WTC11 (cell line): ENCODE measurements around the gene MTOR. TPM values are rescaled to one million over a fixed set of nuclear protein-coding genes. Genes with fewer than 3 reads are reported as not detected.

Experiments
- ATAC-seq: fragments of 200-7000 bp; cut with Tn5 transposase; 2 replicates; pipeline ENCODE4 v1.10.0; 2021; ENCODE audit warnings: mild to moderate bottlenecking, moderate library complexity
- CTCF ChIA-PET: fragments of 300-600 bp; sonication (Branson Sonifier 250); formaldehyde crosslinking; loops from one replicate; lab custom pipeline; 2021; ENCODE audit warnings: antibody characterized with exemption; lab: Charles Lee
- POLR2A ChIA-PET: fragments of 350-600 bp; sonication (Branson Sonifier 250); formaldehyde crosslinking; loops from one replicate; lab custom pipeline; 2021; ENCODE audit warnings: antibody characterized with exemption; lab: Charles Lee
- DNase-seq: peaks from one replicate; pipeline ENCODE4 v3.0.0; 2021; ENCODE audit warnings: low spot score
- H3K27ac Mint-ChIP-seq: 2 replicates; pipeline ENCODE4 v1.8.0; 2021; ENCODE audit warnings: mixed read lengths
- H3K27me3 Mint-ChIP-seq: 2 replicates; pipeline ENCODE4 v1.8.0; 2021; ENCODE audit warnings: low read depth, mild to moderate bottlenecking, moderate library complexity, mixed read lengths
- H3K36me3 Mint-ChIP-seq: 2 replicates; pipeline ENCODE4 v1.8.0; 2021; ENCODE audit warnings: mixed read lengths
- H3K4me1 Mint-ChIP-seq: 2 replicates; pipeline ENCODE4 v1.8.0; 2022; ENCODE audit warnings: mixed read lengths
- H3K4me3 Mint-ChIP-seq: 2 replicates; pipeline ENCODE4 v1.8.0; 2021; ENCODE audit warnings: mild to moderate bottlenecking, moderate library complexity, mixed read lengths
- H3K9me3 Mint-ChIP-seq: 2 replicates; pipeline ENCODE4 v1.8.0; 2021; ENCODE audit warnings: mixed read lengths
- ESRRA ChIP-seq: sonication (generic); formaldehyde crosslinking; IDR thresholded peaks from 2 replicates; pipeline ENCODE4 v1.8.1; 2022; ENCODE audit warnings: mild to moderate bottlenecking, missing genetic modification reagents, borderline replicate concordance
- ETV6 ChIP-seq: sonication (generic); formaldehyde crosslinking; IDR thresholded peaks from 2 replicates; pipeline ENCODE4 v1.8.1; 2022; ENCODE audit warnings: mild to moderate bottlenecking, missing genetic modification reagents
- IRF1 ChIP-seq: sonication (generic); formaldehyde crosslinking; IDR thresholded peaks from 2 replicates; pipeline ENCODE4 v1.8.0; 2023; ENCODE audit warnings: missing genetic modification reagents
- KAT7 ChIP-seq: sonication (generic); formaldehyde crosslinking; IDR thresholded peaks from 2 replicates; pipeline ENCODE4 v1.8.1; 2023; ENCODE audit warnings: missing genetic modification reagents, mild to moderate bottlenecking, borderline replicate concordance
- NFYB ChIP-seq: sonication (generic); formaldehyde crosslinking; conservative IDR thresholded peaks from 2 replicates; pipeline ENCODE4 v1.8.0; 2022; ENCODE audit warnings: low read depth, missing genetic modification reagents
- NR1H2 ChIP-seq: sonication (generic); formaldehyde crosslinking; IDR thresholded peaks from 2 replicates; pipeline ENCODE4 v1.9.0; 2021; ENCODE audit warnings: mild to moderate bottlenecking, moderate library complexity, missing genetic modification reagents
- NR2C2 ChIP-seq: sonication (generic); formaldehyde crosslinking; IDR thresholded peaks from 2 replicates; pipeline ENCODE4 v1.8.0; 2022; ENCODE audit warnings: mild to moderate bottlenecking, missing genetic modification reagents
- NR3C1 ChIP-seq: sonication (generic); formaldehyde crosslinking; conservative IDR thresholded peaks from 2 replicates; pipeline ENCODE4 v1.8.1; 2023; ENCODE audit warnings: low read depth, mild to moderate bottlenecking, missing genetic modification reagents
- PRDM15 ChIP-seq: sonication (generic); formaldehyde crosslinking; IDR thresholded peaks from 2 replicates; pipeline ENCODE4 v1.8.0; 2022; ENCODE audit warnings: missing genetic modification reagents
- RELA ChIP-seq: sonication (generic); formaldehyde crosslinking; IDR thresholded peaks from 2 replicates; pipeline ENCODE4 v1.8.1; 2022; ENCODE audit warnings: missing genetic modification reagents, mild to moderate bottlenecking, borderline replicate concordance
- RORB ChIP-seq: fragments of 250-450 bp; sonication (Bioruptor Pico); IDR thresholded peaks from 2 replicates; pipeline ENCODE4 v1.9.0; 2021; ENCODE audit warnings: mild to moderate bottlenecking
- TCF7 ChIP-seq: sonication (generic); formaldehyde crosslinking; IDR thresholded peaks from 2 replicates; pipeline ENCODE4 v1.8.0; 2022; ENCODE audit warnings: mild to moderate bottlenecking, low read depth, missing genetic modification reagents, moderate library complexity
- ZBTB43 ChIP-seq: sonication (generic); formaldehyde crosslinking; IDR thresholded peaks from 2 replicates; pipeline ENCODE4 v1.8.1; 2023; ENCODE audit warnings: mild to moderate bottlenecking, missing genetic modification reagents
- ZMAT4 ChIP-seq: fragments of 250-450 bp; sonication (Bioruptor Pico); IDR thresholded peaks from 2 replicates; pipeline ENCODE4 v1.9.0; 2021; ENCODE audit warnings: mild to moderate bottlenecking
- ZNF263 ChIP-seq: sonication (generic); formaldehyde crosslinking; IDR thresholded peaks from 2 replicates; pipeline ENCODE4 v1.8.1; 2022; ENCODE audit warnings: low read depth, mild to moderate bottlenecking, moderate library complexity, missing genetic modification reagents
- ZNF671 ChIP-seq: fragments of 250-450 bp; sonication (Bioruptor Pico); IDR thresholded peaks from 2 replicates; pipeline ENCODE4 v1.8.0; 2021; ENCODE audit warnings: mild to moderate bottlenecking
- ZSCAN18 ChIP-seq: fragments of 250-450 bp; sonication (Bioruptor Pico); IDR thresholded peaks from 2 replicates; pipeline ENCODE4 v2.1.2; 2022; ENCODE audit warnings: mild to moderate bottlenecking, moderate library complexity
- total RNA-seq: library from RNA; stranded (reverse); gene quantifications from 3 replicates; pipeline ENCODE4 v1.2.3, GENCODE V29; 2021
- TF ChIP-seq, protein P1 (sequence below): fragments of 250-450 bp; sonication (Bioruptor Pico); IDR thresholded peaks from 2 replicates; pipeline ENCODE4 v1.9.0; 2021; ENCODE audit warnings: mild to moderate bottlenecking
- TF ChIP-seq, protein P2 (sequence below): sonication (generic); formaldehyde crosslinking; IDR thresholded peaks from 2 replicates; pipeline ENCODE4 v1.8.0; 2022; ENCODE audit warnings: mild to moderate bottlenecking, missing genetic modification reagents
- TF ChIP-seq, protein P3 (sequence below): fragments of 200-600 bp; IDR thresholded peaks from 2 replicates; pipeline ENCODE4 v1.8.0; 2022; ENCODE audit warnings: antibody characterized with exemption
- TF ChIP-seq, protein P4 (sequence below): sonication (generic); formaldehyde crosslinking; IDR thresholded peaks from 2 replicates; pipeline ENCODE4 v1.8.1; 2022; ENCODE audit warnings: low read depth, missing genetic modification reagents, borderline replicate concordance

MTOR gene
- total RNA-seq, 1 experiment from 2014 or later, result 65.0 TPM

GRCh38 chr1:11284784-11285183 is 22.4 kb upstream of the MTOR start:
- no peaks in the 10 kb centered on the region for H3K27me3 Mint-ChIP-seq
- peaks cover 7% of the 10 kb centered on the region for H3K9me3 Mint-ChIP-seq
- ChIA-PET POLR2A (no interaction called here), CTCF (no interaction called here)
- H3K36me3 Mint-ChIP-seq, result peaks cover 31% of the 10 kb centered on the region
- no peak for DNase-seq
- ATAC-seq, result no peak
- H3K4me1 Mint-ChIP-seq, result peaks cover 60% of the 10 kb centered on the region
- no peak for TF ChIP-seq NR1H2 (CRISPR knock-in tag)
- TF ChIP-seq, protein P1, sequence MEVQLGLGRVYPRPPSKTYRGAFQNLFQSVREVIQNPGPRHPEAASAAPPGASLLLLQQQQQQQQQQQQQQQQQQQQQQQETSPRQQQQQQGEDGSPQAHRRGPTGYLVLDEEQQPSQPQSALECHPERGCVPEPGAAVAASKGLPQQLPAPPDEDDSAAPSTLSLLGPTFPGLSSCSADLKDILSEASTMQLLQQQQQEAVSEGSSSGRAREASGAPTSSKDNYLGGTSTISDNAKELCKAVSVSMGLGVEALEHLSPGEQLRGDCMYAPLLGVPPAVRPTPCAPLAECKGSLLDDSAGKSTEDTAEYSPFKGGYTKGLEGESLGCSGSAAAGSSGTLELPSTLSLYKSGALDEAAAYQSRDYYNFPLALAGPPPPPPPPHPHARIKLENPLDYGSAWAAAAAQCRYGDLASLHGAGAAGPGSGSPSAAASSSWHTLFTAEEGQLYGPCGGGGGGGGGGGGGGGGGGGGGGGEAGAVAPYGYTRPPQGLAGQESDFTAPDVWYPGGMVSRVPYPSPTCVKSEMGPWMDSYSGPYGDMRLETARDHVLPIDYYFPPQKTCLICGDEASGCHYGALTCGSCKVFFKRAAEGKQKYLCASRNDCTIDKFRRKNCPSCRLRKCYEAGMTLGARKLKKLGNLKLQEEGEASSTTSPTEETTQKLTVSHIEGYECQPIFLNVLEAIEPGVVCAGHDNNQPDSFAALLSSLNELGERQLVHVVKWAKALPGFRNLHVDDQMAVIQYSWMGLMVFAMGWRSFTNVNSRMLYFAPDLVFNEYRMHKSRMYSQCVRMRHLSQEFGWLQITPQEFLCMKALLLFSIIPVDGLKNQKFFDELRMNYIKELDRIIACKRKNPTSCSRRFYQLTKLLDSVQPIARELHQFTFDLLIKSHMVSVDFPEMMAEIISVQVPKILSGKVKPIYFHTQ (CRISPR knock-in tag), result no peak
- TF ChIP-seq NFYB (CRISPR knock-in tag), result no peak
- TF ChIP-seq, protein P2, sequence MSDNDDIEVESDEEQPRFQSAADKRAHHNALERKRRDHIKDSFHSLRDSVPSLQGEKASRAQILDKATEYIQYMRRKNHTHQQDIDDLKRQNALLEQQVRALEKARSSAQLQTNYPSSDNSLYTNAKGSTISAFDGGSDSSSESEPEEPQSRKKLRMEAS (CRISPR knock-in tag), result no peak
- TF ChIP-seq TCF7 (CRISPR knock-in tag), result no peak
- no peak for TF ChIP-seq ZNF671
- TF ChIP-seq ZNF263, result no peak
- no peak for TF ChIP-seq RORB (CRISPR knock-in tag)
- TF ChIP-seq, protein P3, sequence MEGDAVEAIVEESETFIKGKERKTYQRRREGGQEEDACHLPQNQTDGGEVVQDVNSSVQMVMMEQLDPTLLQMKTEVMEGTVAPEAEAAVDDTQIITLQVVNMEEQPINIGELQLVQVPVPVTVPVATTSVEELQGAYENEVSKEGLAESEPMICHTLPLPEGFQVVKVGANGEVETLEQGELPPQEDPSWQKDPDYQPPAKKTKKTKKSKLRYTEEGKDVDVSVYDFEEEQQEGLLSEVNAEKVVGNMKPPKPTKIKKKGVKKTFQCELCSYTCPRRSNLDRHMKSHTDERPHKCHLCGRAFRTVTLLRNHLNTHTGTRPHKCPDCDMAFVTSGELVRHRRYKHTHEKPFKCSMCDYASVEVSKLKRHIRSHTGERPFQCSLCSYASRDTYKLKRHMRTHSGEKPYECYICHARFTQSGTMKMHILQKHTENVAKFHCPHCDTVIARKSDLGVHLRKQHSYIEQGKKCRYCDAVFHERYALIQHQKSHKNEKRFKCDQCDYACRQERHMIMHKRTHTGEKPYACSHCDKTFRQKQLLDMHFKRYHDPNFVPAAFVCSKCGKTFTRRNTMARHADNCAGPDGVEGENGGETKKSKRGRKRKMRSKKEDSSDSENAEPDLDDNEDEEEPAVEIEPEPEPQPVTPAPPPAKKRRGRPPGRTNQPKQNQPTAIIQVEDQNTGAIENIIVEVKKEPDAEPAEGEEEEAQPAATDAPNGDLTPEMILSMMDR, result no peak
- no peak for TF ChIP-seq ETV6 (CRISPR knock-in tag)
- TF ChIP-seq, protein P4, sequence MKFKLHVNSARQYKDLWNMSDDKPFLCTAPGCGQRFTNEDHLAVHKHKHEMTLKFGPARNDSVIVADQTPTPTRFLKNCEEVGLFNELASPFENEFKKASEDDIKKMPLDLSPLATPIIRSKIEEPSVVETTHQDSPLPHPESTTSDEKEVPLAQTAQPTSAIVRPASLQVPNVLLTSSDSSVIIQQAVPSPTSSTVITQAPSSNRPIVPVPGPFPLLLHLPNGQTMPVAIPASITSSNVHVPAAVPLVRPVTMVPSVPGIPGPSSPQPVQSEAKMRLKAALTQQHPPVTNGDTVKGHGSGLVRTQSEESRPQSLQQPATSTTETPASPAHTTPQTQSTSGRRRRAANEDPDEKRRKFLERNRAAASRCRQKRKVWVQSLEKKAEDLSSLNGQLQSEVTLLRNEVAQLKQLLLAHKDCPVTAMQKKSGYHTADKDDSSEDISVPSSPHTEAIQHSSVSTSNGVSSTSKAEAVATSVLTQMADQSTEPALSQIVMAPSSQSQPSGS (CRISPR knock-in tag), result no peak
- TF ChIP-seq ZMAT4 (CRISPR knock-in tag), result no peak
- peak overlapping the region; percentile 99 for H3K27ac Mint-ChIP-seq
- no peak overlapping the region for H3K4me3 Mint-ChIP-seq

- H3K27me3 Mint-ChIP-seq, result no peaks in the 10 kb centered on the region
- DNase-seq (no peak), ATAC-seq (no peak)
- CTCF ChIA-PET, result interaction anchor here (0.8 to 1.3 kb wide), 2 partner anchors 37 to 916 kb away, joined by 3 to 4 read pairs; no protein-coding TSS in a partner anchor
- TF ChIP-seq PRDM15 (CRISPR knock-in tag), result no peak
- no peak for TF ChIP-seq RELA
- no peak for TF ChIP-seq ESRRA (CRISPR knock-in tag)
- no peak for TF ChIP-seq KAT7 (CRISPR knock-in tag)
- TF ChIP-seq IRF1 (CRISPR knock-in tag), result no peak
- no peak for TF ChIP-seq NR2C2 (CRISPR knock-in tag)
- TF ChIP-seq ZSCAN18 (CRISPR knock-in tag), result no peak
- no peak for TF ChIP-seq NR3C1
- no peak for TF ChIP-seq ZBTB43 (CRISPR knock-in tag)
- peaks cover 55% of the 10 kb centered on the region for H3K4me1 Mint-ChIP-seq
- H3K36me3 Mint-ChIP-seq, result peaks cover 36% of the 10 kb centered on the region
- POLR2A ChIA-PET, result no interaction called here
- H3K27ac Mint-ChIP-seq, result no peak overlapping the region
- peaks cover 7% of the 10 kb centered on the region for H3K9me3 Mint-ChIP-seq
- no peak overlapping the region for H3K4me3 Mint-ChIP-seq
Observed at GRCh38 chr1:11283151-11283550, 20.8 kb upstream of the MTOR start.
